ENCODE data around the gene NRXN2.

DNA sequence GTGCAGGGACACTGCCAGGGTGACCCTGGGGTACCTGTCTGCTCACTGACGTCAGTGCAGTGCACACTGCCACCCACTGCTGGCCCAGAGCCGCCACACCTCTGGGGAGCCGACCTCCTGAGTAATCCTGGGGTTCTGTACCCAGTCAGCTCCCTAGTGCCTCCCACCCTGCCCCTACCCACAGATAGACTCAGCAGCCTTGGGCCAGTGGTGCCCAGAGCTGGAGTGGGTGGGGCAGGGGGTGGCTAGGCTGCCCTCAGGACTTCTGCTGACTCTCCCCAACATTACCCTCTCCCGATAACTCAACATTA lies 5.8 kb downstream of the NRXN2 start:
- TF ChIP-seq EP300 (IDR thresholded peaks at IDR 0.05; ENCODE audit: borderline replicate concordance) (no peak), RAD21 (IDR thresholded peaks at IDR 0.05; ENCODE audit: low read depth) (no peak), CEBPB (IDR thresholded peaks at IDR 0.05) (no peak), CREB1 (IDR thresholded peaks at IDR 0.05; ENCODE audit: low read depth) (no peak), NFIC (IDR thresholded peaks at IDR 0.05) (no peak), FOXM1 (IDR thresholded peaks at IDR 0.05; ENCODE audit: borderline replicate concordance, low read depth) (no peak), YY1 (IDR thresholded peaks at IDR 0.05; ENCODE audit: low read depth) (no peak), TAF1 (IDR thresholded peaks at IDR 0.05; ENCODE audit: low read depth) (no peak)
- TF ChIP-seq, protein P1, sequence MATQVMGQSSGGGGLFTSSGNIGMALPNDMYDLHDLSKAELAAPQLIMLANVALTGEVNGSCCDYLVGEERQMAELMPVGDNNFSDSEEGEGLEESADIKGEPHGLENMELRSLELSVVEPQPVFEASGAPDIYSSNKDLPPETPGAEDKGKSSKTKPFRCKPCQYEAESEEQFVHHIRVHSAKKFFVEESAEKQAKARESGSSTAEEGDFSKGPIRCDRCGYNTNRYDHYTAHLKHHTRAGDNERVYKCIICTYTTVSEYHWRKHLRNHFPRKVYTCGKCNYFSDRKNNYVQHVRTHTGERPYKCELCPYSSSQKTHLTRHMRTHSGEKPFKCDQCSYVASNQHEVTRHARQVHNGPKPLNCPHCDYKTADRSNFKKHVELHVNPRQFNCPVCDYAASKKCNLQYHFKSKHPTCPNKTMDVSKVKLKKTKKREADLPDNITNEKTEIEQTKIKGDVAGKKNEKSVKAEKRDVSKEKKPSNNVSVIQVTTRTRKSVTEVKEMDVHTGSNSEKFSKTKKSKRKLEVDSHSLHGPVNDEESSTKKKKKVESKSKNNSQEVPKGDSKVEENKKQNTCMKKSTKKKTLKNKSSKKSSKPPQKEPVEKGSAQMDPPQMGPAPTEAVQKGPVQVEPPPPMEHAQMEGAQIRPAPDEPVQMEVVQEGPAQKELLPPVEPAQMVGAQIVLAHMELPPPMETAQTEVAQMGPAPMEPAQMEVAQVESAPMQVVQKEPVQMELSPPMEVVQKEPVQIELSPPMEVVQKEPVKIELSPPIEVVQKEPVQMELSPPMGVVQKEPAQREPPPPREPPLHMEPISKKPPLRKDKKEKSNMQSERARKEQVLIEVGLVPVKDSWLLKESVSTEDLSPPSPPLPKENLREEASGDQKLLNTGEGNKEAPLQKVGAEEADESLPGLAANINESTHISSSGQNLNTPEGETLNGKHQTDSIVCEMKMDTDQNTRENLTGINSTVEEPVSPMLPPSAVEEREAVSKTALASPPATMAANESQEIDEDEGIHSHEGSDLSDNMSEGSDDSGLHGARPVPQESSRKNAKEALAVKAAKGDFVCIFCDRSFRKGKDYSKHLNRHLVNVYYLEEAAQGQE (IDR thresholded peaks at IDR 0.05; ENCODE audit: low read depth), result no peak
- TF ChIP-seq, protein P2, sequence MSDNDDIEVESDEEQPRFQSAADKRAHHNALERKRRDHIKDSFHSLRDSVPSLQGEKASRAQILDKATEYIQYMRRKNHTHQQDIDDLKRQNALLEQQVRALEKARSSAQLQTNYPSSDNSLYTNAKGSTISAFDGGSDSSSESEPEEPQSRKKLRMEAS (IDR thresholded peaks at IDR 0.05), result no peak
- TF ChIP-seq, protein P3, sequence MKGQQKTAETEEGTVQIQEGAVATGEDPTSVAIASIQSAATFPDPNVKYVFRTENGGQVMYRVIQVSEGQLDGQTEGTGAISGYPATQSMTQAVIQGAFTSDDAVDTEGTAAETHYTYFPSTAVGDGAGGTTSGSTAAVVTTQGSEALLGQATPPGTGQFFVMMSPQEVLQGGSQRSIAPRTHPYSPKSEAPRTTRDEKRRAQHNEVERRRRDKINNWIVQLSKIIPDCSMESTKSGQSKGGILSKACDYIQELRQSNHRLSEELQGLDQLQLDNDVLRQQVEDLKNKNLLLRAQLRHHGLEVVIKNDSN (IDR thresholded peaks at IDR 0.05), result no peak

Data from Ishikawa (cell line).